SU-DHL-6 (cell line): ENCODE measurements around the gene VSTM2L.

Source experiments
- H2AFZ ChIP-seq: fragments of 200-600 bp; sonication (generic); 2 replicates; pipeline ENCODE4 v1.6.1; 2014; ENCODE audit warnings: low read depth, mild to moderate bottlenecking, moderate library complexity, mixed read lengths, antibody characterized with exemption, low read length; ENCODE audit not compliant: severe bottlenecking
- H3F3A ChIP-seq: fragments of 200-600 bp; shearing (Covaris generic); 2 replicates; pipeline ENCODE4 v1.6.0; 2016; ENCODE audit warnings: antibody characterized with exemption, mild to moderate bottlenecking; ENCODE audit not compliant: insufficient read depth
- H3K27ac ChIP-seq: fragments of 200-600 bp; sonication (generic); 2 replicates; pipeline ENCODE4 v1.5.1; 2016; ENCODE audit warnings: low read depth, mild to moderate bottlenecking, low read length, moderate library complexity, mixed read lengths
- H3K27me3 ChIP-seq: fragments of 200-600 bp; sonication (generic), shearing (Covaris generic); 2 replicates; pipeline ENCODE4 v1.6.0; 2014; ENCODE audit warnings: mild to moderate bottlenecking, low read length
- H3K36me3 ChIP-seq: fragments of 200-600 bp; sonication (generic); 2 replicates; pipeline ENCODE4 v1.6.1; 2014; ENCODE audit warnings: mild to moderate bottlenecking, low read length, mixed read lengths
- H3K4me2 ChIP-seq: fragments of 300-600, 200-600 bp; shearing (Covaris generic), sonication (generic); 2 replicates; pipeline ENCODE4 v1.6.0; 2014; ENCODE audit warnings: low read length, low read depth, mild to moderate bottlenecking; ENCODE audit not compliant: poor library complexity, severe bottlenecking
- H3K4me3 ChIP-seq: fragments of 200-600 bp; sonication (generic); 2 replicates; pipeline ENCODE4 v1.5.1; 2014; ENCODE audit warnings: antibody characterized with exemption, low read length, mild to moderate bottlenecking, mixed read lengths; ENCODE audit not compliant: insufficient read depth, poor library complexity, severe bottlenecking
- H3K79me2 ChIP-seq: fragments of 200-600 bp; sonication (generic); 2 replicates; pipeline ENCODE4 v1.6.1; 2014; ENCODE audit warnings: mild to moderate bottlenecking, low read length, moderate library complexity; ENCODE audit not compliant: insufficient read depth
- H3K9ac ChIP-seq: fragments of 200-600 bp; sonication (generic); 2 replicates; pipeline ENCODE4 v1.7.0; 2014; ENCODE audit warnings: mild to moderate bottlenecking, low read length
- H3K9me2 ChIP-seq: fragments of 200-600 bp; sonication (generic); replicated peaks from 2 replicates; pipeline ENCODE4 v1.6.1; 2014; ENCODE audit warnings: low read length; ENCODE audit not compliant: insufficient read depth
- H3K9me3 ChIP-seq: fragments of 200-600 bp; sonication (generic); 2 replicates; pipeline ENCODE4 v1.6.1; 2014; ENCODE audit warnings: low read length, mixed read lengths; ENCODE audit not compliant: insufficient read depth
- H4K20me1 ChIP-seq: fragments of 200-600 bp; sonication (generic); 2 replicates; pipeline ENCODE4 v1.6.1; 2014; ENCODE audit warnings: low read depth, mild to moderate bottlenecking, antibody characterized with exemption, low read length, moderate library complexity, mixed read lengths
- CTCF ChIP-seq: fragments of 200-600 bp; sonication (generic); IDR thresholded peaks from one replicate; pipeline ENCODE4 v1.5.1; 2017; ENCODE audit warnings: antibody characterized with exemption, mild to moderate bottlenecking, low read length, moderate library complexity; ENCODE audit not compliant: insufficient read depth, poor library complexity, severe bottlenecking
- EZH2phosphoT487 ChIP-seq: fragments of 200-600 bp; sonication (generic), shearing (Covaris generic); conservative IDR thresholded peaks from 2 replicates; pipeline ENCODE4 v1.6.1; 2018; ENCODE audit warnings: mild to moderate bottlenecking, antibody characterized with exemption, low read length, moderate library complexity, mixed read lengths

Gene VSTM2L

GRCh38 chr20:37970856-37971245, 67.9 kb downstream of the VSTM2L start:
- Histone ChIP-seq H3F3A (no peaks in the 10 kb centered on the region), H3K9me2 (no peaks in the 10 kb centered on the region), H3K27me3 (no peaks in the 10 kb centered on the region), H3K36me3 (no peaks in the 10 kb centered on the region), H3K79me2 (no peaks in the 10 kb centered on the region), H3K9ac (no peak overlapping the region), H3K9me3 (no peaks in the 10 kb centered on the region), H2AFZ (no peak overlapping the region), H3K4me3 (no peak overlapping the region), H3K4me2 (no peak overlapping the region), H4K20me1 (no peaks in the 10 kb centered on the region), H3K27ac (no peak overlapping the region)
- TF ChIP-seq EZH2phosphoT487 (no peak), CTCF (no peak)

- no peak overlapping the region for H3K9ac ChIP-seq
- H3K9me3 ChIP-seq: no peaks in the 10 kb centered on the region
- no peak for TF ChIP-seq CTCF
- TF ChIP-seq EZH2phosphoT487: no peak
- no peaks in the 10 kb centered on the region for H3K79me2 ChIP-seq
- no peak overlapping the region for H3K27ac ChIP-seq
- no peaks in the 10 kb centered on the region for H3F3A ChIP-seq
- H3K9me2 ChIP-seq: no peaks in the 10 kb centered on the region
- H4K20me1 ChIP-seq: no peaks in the 10 kb centered on the region
- no peaks in the 10 kb centered on the region for H3K36me3 ChIP-seq
- H3K4me2 ChIP-seq: no peak overlapping the region
- H3K27me3 ChIP-seq: no peaks in the 10 kb centered on the region
- no peak overlapping the region for H3K4me3 ChIP-seq
- H2AFZ ChIP-seq: no peak overlapping the region
These were observed 68.7 kb downstream of the VSTM2L start for GRCh38 chr20:37971561-37972127.

GRCh38 chr20:37972256-37973058, 69.5 kb downstream of the VSTM2L start:
- Histone ChIP-seq H3K27ac (no peak overlapping the region), H2AFZ (no peak overlapping the region), H3K9me2 (no peaks in the 10 kb centered on the region), H4K20me1 (no peaks in the 10 kb centered on the region), H3F3A (no peaks in the 10 kb centered on the region), H3K4me2 (no peak overlapping the region), H3K9me3 (no peaks in the 10 kb centered on the region), H3K36me3 (no peaks in the 10 kb centered on the region), H3K27me3 (no peaks in the 10 kb centered on the region), H3K4me3 (no peak overlapping the region), H3K9ac (no peak overlapping the region), H3K79me2 (no peaks in the 10 kb centered on the region)
- TF ChIP-seq CTCF (no peak), EZH2phosphoT487 (no peak)
